WTC11 (cell line): ENCODE measurements around the gene ERF. TPM values are rescaled to one million over a fixed set of nuclear protein-coding genes. Genes with fewer than 3 reads are reported as not detected.

Experiments
- ATAC-seq: fragments of 200-7000 bp; cut with Tn5 transposase; 2 replicates; pipeline ENCODE4 v1.10.0; 2021; ENCODE audit warnings: mild to moderate bottlenecking, moderate library complexity
- CTCF ChIA-PET: fragments of 300-600 bp; sonication (Branson Sonifier 250); formaldehyde crosslinking; loops from one replicate; lab custom pipeline; 2021; ENCODE audit warnings: antibody characterized with exemption; lab: Charles Lee
- POLR2A ChIA-PET: fragments of 350-600 bp; sonication (Branson Sonifier 250); formaldehyde crosslinking; loops from one replicate; lab custom pipeline; 2021; ENCODE audit warnings: antibody characterized with exemption; lab: Charles Lee
- DNase-seq: peaks from one replicate; pipeline ENCODE4 v3.0.0; 2021; ENCODE audit warnings: low spot score
- H3K27ac Mint-ChIP-seq: 2 replicates; pipeline ENCODE4 v1.8.0; 2021; ENCODE audit warnings: mixed read lengths
- H3K27me3 Mint-ChIP-seq: 2 replicates; pipeline ENCODE4 v1.8.0; 2021; ENCODE audit warnings: low read depth, mild to moderate bottlenecking, moderate library complexity, mixed read lengths
- H3K36me3 Mint-ChIP-seq: 2 replicates; pipeline ENCODE4 v1.8.0; 2021; ENCODE audit warnings: mixed read lengths
- H3K4me1 Mint-ChIP-seq: 2 replicates; pipeline ENCODE4 v1.8.0; 2022; ENCODE audit warnings: mixed read lengths
- H3K4me3 Mint-ChIP-seq: 2 replicates; pipeline ENCODE4 v1.8.0; 2021; ENCODE audit warnings: mild to moderate bottlenecking, moderate library complexity, mixed read lengths
- H3K9me3 Mint-ChIP-seq: 2 replicates; pipeline ENCODE4 v1.8.0; 2021; ENCODE audit warnings: mixed read lengths
- ATF1 ChIP-seq: sonication (generic); formaldehyde crosslinking; IDR thresholded peaks from 2 replicates; pipeline ENCODE4 v1.8.1; 2023; ENCODE audit warnings: mild to moderate bottlenecking, moderate library complexity, missing genetic modification reagents
- ATF3 ChIP-seq: sonication (generic); formaldehyde crosslinking; conservative IDR thresholded peaks from 2 replicates; pipeline ENCODE4 v1.8.1; 2022; ENCODE audit warnings: mild to moderate bottlenecking, missing genetic modification reagents
- ATF6 ChIP-seq: sonication (generic); formaldehyde crosslinking; IDR thresholded peaks from 2 replicates; pipeline ENCODE4 v1.8.1; 2023; ENCODE audit warnings: mild to moderate bottlenecking, missing genetic modification reagents
- CBFB ChIP-seq: sonication (generic); formaldehyde crosslinking; IDR thresholded peaks from 2 replicates; pipeline ENCODE4 v1.8.1; 2022; ENCODE audit warnings: mild to moderate bottlenecking, low read depth, missing genetic modification reagents
- FOXP1 ChIP-seq: sonication (generic); formaldehyde crosslinking; IDR thresholded peaks from 2 replicates; pipeline ENCODE4 v1.8.0; 2022; ENCODE audit warnings: missing genetic modification reagents, mild to moderate bottlenecking, moderate library complexity, borderline replicate concordance
- GTF2I ChIP-seq: fragments of 250-450 bp; sonication (Bioruptor Pico); conservative IDR thresholded peaks from 2 replicates; pipeline ENCODE4 v1.4.0; 2021; ENCODE audit warnings: mild to moderate bottlenecking
- HMGA2 ChIP-seq: fragments of 250-450 bp; sonication (Bioruptor Pico); IDR thresholded peaks from 2 replicates; pipeline ENCODE4 v1.4.0; 2021; ENCODE audit warnings: mild to moderate bottlenecking, moderate library complexity
- MAX ChIP-seq: sonication (generic); formaldehyde crosslinking; IDR thresholded peaks from 2 replicates; pipeline ENCODE4 v1.8.0; 2022; ENCODE audit warnings: mild to moderate bottlenecking, missing genetic modification reagents
- NR3C1 ChIP-seq: sonication (generic); formaldehyde crosslinking; conservative IDR thresholded peaks from 2 replicates; pipeline ENCODE4 v1.8.1; 2023; ENCODE audit warnings: low read depth, mild to moderate bottlenecking, missing genetic modification reagents
- PRDM15 ChIP-seq: sonication (generic); formaldehyde crosslinking; IDR thresholded peaks from 2 replicates; pipeline ENCODE4 v1.8.0; 2022; ENCODE audit warnings: missing genetic modification reagents
- RORB ChIP-seq: fragments of 250-450 bp; sonication (Bioruptor Pico); IDR thresholded peaks from 2 replicates; pipeline ENCODE4 v1.9.0; 2021; ENCODE audit warnings: mild to moderate bottlenecking
- SMAD3 ChIP-seq: sonication (generic); formaldehyde crosslinking; IDR thresholded peaks from 2 replicates; pipeline ENCODE4 v1.8.0; 2022; ENCODE audit warnings: missing genetic modification reagents, mild to moderate bottlenecking, borderline replicate concordance
- SMAD4 ChIP-seq: sonication (generic); formaldehyde crosslinking; IDR thresholded peaks from 2 replicates; pipeline ENCODE4 v1.8.0; 2022; ENCODE audit warnings: mild to moderate bottlenecking, missing genetic modification reagents
- TEAD1 ChIP-seq: sonication (generic); formaldehyde crosslinking; IDR thresholded peaks from 2 replicates; pipeline ENCODE4 v1.8.0; 2022; ENCODE audit warnings: mild to moderate bottlenecking, missing genetic modification reagents
- TEAD4 ChIP-seq: sonication (generic); formaldehyde crosslinking; IDR thresholded peaks from 2 replicates; pipeline ENCODE4 v1.8.0; 2022; ENCODE audit warnings: mild to moderate bottlenecking, missing genetic modification reagents
- ZNF138 ChIP-seq: sonication (generic); formaldehyde crosslinking; conservative IDR thresholded peaks from 2 replicates; pipeline ENCODE4 v1.8.1; 2022; ENCODE audit warnings: mild to moderate bottlenecking, moderate library complexity, missing genetic modification reagents
- ZNF281 ChIP-seq: sonication (generic); formaldehyde crosslinking; IDR thresholded peaks from 2 replicates; pipeline ENCODE4 v1.8.0; 2023; ENCODE audit warnings: mild to moderate bottlenecking, missing genetic modification reagents
- ZNF317 ChIP-seq: sonication (generic); formaldehyde crosslinking; IDR thresholded peaks from 2 replicates; pipeline ENCODE4 v1.8.1; 2023; ENCODE audit warnings: low read depth, mild to moderate bottlenecking, moderate library complexity, missing genetic modification reagents, borderline replicate concordance
- ZNF512 ChIP-seq: sonication (generic); formaldehyde crosslinking; IDR thresholded peaks from 2 replicates; pipeline ENCODE4 v1.8.1; 2022; ENCODE audit warnings: missing genetic modification reagents, borderline replicate concordance
- ZSCAN18 ChIP-seq: fragments of 250-450 bp; sonication (Bioruptor Pico); IDR thresholded peaks from 2 replicates; pipeline ENCODE4 v2.1.2; 2022; ENCODE audit warnings: mild to moderate bottlenecking, moderate library complexity
- total RNA-seq: library from RNA; stranded (reverse); gene quantifications from 3 replicates; pipeline ENCODE4 v1.2.3, GENCODE V29; 2021

Gene ERF
- total RNA-seq, 1 experiment from 2014 or later: 65.9 TPM

- TF ChIP-seq ZSCAN18: no peak
- TF ChIP-seq PRDM15: no peak
- no peak for TF ChIP-seq CBFB (CRISPR knock-in tag)
- no peak for TF ChIP-seq SMAD4
- TF ChIP-seq ZNF281: no peak
- no peak for TF ChIP-seq NR3C1
- TF ChIP-seq HMGA2 (CRISPR knock-in tag): no peak
- no peak for TF ChIP-seq TEAD1 (CRISPR knock-in tag)
- no peak for TF ChIP-seq ATF3 (CRISPR knock-in tag)
- no peak for TF ChIP-seq ZNF512
- no peak for TF ChIP-seq FOXP1 (CRISPR knock-in tag)
- TF ChIP-seq SMAD3: no peak
- TF ChIP-seq ZNF138 (CRISPR knock-in tag): no peak
- TF ChIP-seq ZNF317 (CRISPR knock-in tag): no peak
- no peak for TF ChIP-seq TEAD4 (CRISPR knock-in tag)
- no peak for TF ChIP-seq RORB (CRISPR knock-in tag)
- no peak for TF ChIP-seq ATF6 (CRISPR knock-in tag)
- no peak for TF ChIP-seq MAX (CRISPR knock-in tag)
- no peak for TF ChIP-seq ATF1 (CRISPR knock-in tag)
- TF ChIP-seq GTF2I (CRISPR knock-in tag): no peak
- H3K27ac Mint-ChIP-seq: no peak overlapping the region
- peaks cover 58% of the 10 kb centered on the region for H3K36me3 Mint-ChIP-seq
- no peak for DNase-seq
- no peak overlapping the region for H3K4me3 Mint-ChIP-seq
- 0 out of 2 replicates have a peak, but pooled peaks cover 4% of the 10 kb centered on the region for H3K4me1 Mint-ChIP-seq
- ChIA-PET CTCF (interaction anchor here (2.1 kb wide), 1 partner anchor 122 kb away, joined by 6 read pairs; no protein-coding TSS in a partner anchor), POLR2A (interaction anchor here (1.0 kb wide), 1 partner anchor 12 kb away, joined by 3 read pairs; no protein-coding TSS in a partner anchor)
- no peaks in the 10 kb centered on the region for H3K27me3 Mint-ChIP-seq
- H3K9me3 Mint-ChIP-seq: no peaks in the 10 kb centered on the region
- no peak for ATAC-seq
Observed at GRCh38 chr19:42230571-42230970, 24.4 kb downstream of the ERF start.
